ENCODE data around the gene GUSB.
"Not testable (repeated sequence)": the region's sequence is repeated elsewhere in the genome, so short reads cannot be mapped to it uniquely, and the experiment has no call there.

Gene GUSB

DNA sequence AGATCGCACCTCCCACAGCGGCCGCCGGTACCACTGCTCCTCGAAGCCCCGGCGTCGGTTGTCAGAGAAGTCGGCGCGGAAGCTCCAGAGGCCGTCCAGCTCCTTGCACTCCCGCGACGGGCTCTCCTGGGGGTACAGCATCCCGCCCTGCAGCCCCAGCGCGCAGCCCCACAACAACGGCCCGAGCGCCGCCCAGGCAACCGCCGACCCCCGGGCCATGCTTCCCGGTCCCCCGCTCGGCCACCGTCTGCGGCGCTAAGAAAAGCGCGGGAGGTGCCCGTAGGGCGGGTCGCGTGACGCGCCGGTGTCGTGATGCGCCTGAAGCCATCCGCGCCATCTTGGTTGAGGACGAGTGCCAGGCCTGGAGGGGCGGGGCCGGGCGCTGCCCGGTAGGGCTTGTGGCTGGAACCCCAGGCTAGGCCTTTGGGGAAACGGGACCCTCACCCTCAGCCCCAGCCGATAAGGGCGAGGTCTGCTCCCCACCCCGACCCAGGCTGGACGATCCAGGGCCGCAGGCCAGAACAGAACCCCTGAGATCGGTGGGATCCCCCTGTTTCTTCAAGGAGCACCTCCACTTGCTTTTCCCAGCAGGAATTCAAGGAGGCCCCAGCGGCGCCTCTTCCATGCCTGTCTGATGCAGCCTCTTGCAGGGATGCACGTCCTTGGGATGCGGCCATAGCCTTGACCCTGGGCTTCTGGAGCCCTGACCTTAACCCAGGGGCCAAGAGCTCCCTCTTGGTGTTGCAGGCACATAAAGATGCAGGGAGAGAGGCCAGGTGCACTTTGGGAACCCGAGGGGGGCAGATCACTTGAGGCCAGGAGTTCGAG, at the start of gene GUSB:
Gene GUSB (minus strand): TSS at position 249 of the 828 bp plus-strand sequence. CDS start 30 bp downstream, at position 219.
- DNase-seq = peak; percentile 91

DNA sequence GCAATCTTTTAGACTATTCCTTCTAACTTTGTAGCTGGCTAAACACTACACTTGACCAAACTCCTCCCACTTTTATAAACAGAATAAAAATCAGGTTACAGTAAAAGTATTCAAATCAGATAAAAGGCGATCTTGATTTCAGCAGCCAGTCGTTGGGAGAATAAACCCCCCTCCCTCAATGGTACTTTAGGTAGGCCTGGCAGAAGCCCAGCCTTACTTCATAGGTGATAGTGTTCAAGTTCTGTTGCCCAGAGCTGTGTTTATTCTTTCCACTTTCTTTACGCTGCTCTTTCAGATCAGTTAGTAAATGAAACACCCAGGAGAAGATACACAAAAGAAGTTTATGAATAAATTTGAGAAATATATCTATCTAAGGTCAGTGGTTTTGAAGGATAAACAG, 46.3 kb upstream of the GUSB start:
- not testable (repeated sequence) for DNase-seq

DNA sequence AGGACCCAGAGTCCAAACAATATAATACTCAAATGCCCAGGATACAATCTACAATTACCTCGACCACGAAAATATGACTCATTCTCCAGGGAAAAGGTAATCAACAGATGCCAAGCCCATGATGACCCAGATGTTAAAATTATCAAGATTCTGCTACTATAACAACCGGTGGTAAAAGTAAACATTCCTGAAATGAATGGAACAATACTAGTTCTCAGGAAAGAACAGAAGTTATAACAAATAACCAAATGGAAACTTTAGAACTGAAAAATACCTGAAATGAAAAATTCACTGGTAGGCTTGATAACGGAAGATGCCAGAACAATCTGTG, 34.1 kb upstream of the GUSB start:
- peak; percentile 44 for DNase-seq

DNA sequence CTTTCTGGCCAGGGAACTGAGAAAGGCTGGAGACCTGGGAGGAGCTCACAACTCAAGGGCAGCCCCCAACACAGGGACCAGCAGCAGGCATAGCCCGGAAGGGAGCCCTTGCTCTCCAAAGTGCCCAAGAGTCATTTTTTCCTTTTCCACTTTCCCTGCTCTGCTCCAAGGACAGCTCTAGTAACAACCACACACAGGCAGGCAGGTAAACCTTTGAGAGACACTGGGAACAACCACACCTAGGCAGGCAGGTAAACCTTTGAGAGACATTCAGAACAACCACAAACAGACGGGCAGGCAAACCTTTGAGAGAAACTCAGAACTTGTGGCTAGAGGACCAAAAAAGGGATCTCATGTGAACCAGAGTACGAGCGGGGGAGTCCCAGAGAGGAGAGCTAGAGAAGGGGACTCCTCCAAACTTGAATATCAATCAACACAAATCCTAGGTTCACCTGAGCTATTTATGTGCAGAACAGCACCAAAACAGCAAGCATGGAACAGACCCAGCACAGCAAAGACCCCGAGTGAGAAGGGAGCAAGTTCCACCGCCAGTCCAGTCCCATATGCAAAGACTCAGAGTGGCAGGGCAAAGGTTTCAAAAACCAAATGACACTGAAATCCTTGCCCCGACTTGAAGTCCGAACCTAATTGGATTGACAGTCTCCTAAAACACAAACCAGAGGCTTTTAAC, 33.6 kb upstream of the GUSB start:
- DNase-seq = no peak

DNA sequence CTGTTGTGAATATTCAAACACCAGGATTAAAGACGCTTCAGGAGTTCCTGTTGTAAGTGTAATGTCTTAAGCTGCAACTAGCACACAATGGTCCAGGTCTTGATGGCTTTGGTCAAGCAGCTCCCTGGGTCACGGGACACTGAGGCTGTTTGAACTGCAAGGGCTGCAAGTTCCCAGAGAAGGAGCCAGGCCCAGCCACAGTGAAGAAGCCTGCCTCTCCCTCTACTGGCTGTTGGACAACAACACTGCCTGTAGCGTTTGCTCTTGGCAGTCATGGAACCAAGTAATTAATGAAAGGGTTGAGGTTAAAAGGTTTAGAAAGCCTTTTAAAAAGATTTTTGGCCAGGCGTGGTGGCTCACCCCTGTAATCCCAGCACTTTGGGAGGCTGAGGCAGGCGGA, 31.9 kb upstream of the GUSB start:
- DNase-seq = peak; percentile 61

DNA sequence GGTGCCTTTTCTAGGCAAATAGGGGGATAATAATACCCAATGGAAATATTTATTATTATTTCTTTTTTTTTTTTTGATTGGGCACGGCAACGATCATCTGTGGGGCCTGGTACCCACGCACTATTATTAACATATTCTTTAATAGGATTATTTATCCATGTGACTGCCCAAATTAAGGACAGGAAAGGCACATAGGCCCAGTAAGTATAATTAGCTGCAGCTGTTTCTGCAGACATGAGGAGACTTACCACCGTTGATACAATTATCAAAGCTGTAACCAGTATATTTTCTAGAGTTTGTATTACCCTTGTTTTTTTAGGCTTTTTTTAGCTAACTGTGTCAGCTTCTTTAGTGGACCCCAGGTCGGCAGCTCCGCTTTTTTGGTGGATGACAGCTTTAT, 25.2 kb upstream of the GUSB start:
- no peak for DNase-seq

DNA sequence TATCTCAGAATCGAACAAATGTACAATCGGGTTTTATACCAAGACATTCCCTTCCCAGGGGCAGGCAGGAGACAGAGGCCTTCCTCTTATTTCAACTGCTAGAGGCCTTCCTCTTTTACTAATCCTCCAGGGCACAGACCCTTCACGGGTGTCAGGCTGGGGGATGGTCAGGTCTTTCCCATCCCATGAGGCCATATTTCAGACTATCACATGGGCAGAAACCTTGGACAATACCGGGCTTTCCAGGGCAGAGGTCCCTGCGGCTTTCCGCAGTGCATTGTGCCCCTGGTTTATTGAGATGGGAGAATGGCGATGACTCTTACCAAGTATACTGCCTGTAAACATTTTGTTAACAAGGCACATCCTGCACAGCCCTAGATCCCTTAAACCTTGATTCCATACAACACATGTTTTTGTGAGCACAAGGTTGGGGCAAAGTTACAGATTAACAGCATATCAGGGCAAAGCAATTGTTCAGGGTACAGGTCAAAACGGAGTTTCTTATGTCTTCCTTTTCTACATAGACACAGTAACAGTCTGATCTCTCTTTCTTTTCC, 23.2 kb upstream of the GUSB start:
- not testable (repeated sequence) for DNase-seq

DNA sequence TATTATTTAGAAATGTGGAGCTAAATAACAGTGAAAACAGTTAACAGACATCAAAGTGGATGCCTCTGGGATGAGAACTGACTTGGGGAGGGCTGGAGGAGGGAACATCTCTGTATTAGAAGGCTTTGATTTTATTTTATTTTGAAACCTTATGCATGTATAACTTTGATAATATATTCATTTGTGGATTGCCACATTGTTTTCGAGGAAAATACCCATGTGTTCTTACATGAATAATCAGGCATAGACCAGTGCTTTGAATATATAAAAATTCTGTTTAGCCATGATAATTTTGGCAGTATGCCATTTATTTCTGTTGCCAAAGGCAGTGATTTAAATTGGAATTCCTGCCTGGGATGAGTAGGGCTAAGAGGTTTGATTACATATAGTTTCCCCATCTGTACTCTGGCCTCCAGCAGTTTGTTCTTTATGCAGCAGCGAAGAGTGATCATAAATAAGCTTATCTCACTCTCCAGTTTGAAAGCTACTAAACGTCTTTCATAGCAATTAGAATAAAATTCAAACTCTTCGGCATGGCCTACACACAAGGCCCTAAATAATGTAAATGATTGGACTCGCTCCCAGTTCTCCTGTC, 18.9 kb upstream of the GUSB start:
- not testable (repeated sequence) for DNase-seq

DNA sequence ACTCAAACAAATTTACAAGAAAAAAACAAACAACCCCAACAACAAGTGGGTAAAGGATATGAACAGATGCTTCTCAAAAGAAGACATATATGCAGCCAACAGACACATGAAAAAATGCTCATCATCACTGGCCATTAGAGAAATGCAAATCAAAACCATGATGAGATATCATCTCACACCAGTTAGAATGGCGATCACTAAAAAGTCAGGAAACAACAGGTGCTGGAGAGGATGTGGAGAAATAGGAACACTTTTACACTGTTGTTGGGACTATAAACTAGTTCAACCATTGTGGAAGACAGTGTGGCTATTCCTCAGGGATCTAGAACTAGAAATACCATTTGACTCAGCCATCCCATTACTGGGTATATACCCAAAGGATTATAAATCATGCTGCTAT, 13.0 kb upstream of the GUSB start:
- not testable (repeated sequence) for DNase-seq

DNA sequence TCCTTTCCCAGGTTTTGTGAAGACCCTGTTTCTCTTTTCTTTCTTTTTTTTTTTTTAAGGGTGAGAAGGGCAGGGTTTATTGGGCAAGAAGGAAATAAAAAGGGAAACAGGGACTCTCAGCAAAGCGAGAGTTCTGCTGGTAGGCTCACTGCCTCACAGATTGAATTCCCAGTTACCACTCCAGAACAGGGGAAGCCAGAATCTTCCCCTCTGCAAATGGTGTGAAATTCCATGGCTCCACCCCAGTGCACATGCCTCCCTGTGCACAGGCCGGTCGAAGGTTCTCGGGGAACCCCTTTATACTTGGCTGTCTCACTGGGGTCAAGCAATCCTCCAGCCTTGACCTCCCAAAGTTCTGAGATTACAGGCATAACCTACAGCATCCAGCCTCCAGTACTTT, 10.5 kb upstream of the GUSB start:
- DNase-seq = no peak

DNA sequence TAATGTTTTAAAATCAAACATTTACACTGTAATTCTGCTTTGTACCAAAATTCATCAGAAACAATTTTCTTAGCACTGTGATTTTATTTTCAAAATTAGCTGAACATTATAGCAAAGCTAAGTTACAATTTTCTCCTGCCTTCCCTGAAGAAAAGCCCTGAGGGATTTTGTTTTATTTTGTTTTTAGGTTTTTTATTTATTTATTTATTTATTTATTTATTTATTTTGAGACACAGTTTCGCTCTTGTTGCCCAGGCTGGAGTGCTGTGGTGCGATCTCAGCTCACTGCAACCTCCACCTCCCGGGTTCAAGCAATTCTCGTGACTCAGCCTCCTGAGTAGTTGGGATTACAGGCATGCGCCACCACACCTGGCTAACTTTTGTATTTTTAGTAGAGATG, 9.8 kb upstream of the GUSB start:
- not testable (repeated sequence) for DNase-seq

DNA sequence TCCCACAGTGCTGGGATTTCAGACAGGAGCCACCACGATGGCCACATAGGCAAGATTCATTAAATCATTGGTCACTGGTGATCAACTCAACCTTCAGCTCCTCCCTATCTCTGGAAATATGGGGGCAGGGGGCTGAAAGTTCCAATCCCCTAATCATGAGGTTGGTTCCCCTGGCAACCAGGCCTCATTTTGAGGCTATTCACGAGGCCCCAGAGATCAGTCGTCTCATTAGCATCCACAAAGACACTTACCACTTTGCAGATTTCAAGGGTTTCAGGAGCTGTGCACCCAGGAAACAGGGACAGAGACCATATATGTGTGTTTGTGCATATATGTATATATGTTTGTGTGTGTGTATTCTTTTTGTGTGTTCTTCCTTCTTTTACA, 7.7 kb upstream of the GUSB start:
- DNase-seq = no peak

DNA sequence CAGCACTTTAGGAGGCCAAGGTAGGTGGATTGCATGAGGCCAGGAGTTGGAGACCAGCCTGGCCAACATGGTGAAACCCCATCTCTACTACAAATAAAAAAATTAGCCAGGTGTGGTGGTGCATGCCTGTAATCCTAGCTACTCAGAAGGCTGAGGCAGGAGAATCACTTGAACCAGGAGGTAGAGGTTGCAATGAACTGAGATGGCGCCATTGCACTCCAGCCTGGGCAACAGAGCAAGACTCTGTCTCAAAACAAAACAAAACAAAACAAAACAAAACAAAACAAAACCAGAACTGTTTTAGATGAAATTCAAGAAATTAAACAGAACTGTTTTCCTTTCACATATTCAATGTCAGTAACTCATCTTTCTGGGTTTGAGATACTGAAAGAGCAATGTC, 6.5 kb upstream of the GUSB start:
- DNase-seq = not testable (repeated sequence)

DNA sequence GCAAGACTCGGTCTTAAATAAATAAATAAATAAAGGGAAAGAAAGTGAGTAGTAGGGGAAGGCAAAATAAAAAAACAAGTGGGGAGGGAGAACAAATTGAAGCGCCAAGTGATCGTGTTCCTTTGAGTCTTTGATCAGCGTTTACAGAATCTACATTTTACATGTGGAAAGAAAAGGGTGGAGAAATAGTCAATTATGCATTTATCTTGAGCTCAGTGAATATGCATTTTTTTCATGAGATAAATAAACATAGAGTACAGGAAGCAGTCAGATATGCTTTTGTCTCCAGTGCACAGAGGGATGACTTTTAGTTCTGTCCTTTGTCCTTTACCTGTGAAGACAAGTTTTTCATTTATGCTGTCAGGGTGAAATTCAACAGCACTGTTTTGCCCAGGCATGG, 6.1 kb upstream of the GUSB start:
- DNase-seq = peak; percentile 57

DNA sequence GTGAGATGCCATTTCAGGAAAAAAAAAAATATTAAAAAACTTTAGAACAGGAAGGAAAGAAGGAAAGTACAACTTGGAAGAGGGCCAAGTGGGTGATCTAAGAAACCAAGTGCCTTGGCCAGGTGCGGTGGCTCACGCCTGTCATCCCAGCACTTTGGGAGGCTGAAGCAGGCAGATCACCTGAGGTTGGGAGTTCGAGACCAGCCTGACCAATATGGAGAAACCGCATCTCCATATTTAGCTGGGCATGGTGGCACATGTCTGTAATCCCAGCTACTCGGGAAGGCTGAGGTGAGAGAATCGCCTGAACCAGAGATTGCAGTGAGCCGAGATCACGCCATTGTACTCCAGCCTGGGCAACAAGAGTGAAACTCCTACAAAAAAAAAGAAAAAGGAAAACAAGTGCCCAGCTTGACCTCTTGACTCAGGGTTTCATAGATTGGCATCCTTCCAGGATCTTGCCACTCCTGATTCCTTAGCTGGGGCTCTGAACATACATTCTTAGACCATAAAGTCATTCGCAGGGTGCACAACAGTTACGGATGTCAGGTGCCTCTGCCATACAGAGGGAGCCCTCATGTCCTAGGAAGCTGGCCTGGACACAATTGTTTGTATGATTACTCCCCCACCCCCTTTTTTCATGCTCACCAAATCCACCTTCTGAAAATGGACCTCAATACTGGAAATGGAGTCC, 2.1 kb upstream of the GUSB start:
- DNase-seq = no peak

DNA sequence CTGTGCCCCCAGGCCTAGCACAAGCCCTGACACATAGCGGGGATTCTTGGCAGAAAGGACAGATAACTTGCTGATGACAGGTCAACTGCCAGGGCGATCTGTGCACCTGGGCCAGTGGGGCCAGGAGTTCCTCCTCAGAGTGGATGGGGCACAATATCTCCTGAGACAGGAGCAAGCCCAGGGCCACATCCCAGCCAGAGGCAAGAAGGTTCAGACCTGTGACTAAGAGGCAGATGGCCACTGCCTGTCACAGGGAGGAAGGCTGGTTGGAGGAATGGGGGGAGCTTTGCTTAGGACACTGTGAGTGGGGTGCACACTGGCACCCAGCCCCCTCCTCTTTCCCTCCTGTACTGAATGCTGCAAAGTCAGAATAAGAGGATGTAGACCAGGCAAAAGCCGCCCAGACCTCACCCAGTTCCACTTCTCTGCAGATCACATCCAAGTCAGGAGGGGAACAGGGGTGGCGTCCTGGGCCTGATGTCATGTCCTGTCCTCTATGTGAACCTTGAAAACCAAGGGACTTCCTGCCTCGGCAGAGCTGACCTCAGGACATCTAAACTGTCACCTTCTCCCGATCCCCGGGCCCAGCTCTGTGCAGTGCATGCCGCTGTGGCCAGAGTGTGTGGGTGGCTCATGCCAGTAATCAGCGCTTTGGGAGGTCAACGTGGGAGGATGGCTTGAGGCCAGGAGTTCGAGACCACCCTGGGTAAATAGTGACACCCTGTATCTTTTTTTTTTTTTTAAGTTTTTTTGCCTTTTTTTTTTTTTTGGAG, 1.3 kb downstream of the GUSB start:
- peak; percentile 72 for DNase-seq

DNA sequence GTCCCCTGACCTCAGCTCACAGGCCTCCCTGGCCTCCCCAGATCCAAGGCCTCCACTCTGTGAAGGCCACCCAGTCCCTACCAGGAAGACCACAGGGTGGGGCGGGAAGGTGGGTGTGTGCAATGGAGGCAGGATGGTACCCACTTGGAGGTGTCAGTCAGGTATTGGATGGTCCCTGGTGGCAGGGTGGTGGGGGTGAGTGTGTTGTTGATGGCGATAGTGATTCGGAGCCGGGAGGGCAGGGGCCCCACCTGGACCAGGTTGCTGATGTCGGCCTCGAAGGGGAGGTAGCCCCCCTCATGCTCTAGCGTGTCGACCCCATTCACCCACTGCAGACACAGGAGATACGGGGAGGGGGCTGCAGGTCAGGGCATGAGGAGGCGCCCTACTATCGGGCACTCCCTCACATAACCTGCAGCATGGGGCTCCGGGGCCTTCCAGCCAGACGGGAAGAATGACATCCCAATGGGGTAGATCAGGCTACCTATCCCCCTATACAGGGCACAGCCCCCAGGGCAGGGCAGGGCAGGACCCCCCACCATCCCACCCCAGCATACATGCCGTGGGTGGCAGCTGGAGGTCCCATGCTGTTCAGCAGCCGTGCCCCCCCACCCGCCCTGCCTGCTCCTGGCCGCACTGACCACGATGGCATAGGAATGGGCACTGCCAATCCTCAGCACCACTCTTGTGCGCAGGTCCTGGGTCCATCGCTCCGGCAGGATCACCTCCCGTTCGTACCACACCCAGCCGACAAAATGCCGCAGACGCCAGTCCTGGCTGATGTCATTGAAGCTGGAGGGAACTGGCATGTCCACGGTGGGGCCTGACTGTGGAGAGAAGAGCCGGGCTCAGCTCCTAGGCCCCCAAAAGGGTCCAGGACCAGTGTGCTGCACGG, 2.2 kb downstream of the GUSB start:
- no peak for DNase-seq

DNA sequence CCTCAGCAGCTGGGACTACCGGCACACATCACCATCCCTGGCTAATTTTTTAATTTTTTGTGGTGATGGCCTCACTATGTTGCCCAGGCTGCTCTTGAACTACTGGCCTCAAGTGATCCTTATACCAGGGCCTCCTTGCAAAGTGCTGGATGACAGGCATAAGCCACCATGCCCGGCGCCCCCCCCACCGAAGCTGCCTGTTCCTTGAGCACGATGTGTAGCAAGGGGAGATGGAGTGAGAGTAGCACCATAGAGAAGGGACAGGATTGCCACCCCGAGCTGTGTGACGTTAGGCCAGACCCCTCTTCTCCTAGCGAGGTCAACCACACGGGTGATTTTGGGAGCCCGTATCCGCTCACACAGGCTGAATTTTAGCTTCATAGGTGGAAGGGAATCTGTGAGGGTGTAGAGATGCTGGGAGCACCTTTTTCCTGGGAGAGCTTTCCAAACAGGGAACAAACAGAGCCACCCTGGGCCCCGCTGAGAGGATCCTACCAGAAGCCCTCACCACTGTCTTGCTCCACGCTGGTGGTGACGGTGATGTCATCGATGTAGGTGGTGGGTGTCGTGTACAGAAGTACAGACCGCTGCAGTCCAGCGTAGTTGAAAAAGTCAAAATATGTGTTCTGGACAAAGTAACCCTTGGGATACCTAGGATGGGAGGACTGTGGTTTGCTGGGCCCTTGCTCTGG, 3.0 kb downstream of the GUSB start:
- no peak for DNase-seq

DNA sequence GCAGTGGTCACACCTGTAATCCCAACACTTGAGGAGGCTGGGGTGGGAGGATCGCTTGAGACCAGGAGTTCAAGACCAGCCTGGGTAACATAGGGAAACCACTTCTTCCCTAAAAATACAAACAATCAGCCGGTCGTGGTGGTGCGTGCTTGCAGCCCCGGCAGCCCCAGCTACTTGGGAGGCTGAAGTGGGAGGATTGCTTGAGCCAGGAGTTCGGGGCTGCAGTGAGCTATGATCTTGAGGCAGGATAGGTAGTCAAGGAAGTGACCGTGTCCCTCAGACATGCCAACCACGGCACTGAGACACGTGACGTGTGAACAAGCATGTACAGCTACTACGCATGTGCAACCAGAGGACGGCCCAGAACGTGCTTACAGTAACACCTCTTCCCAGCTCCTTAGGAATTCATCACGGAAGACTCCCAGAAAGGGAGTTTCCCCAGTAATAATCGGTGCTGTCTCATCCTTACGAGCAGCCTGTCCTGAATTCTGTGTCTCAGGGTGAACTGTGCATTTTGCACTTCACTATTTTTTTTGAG, 5.3 kb downstream of the GUSB start:
- DNase-seq = no peak

DNA sequence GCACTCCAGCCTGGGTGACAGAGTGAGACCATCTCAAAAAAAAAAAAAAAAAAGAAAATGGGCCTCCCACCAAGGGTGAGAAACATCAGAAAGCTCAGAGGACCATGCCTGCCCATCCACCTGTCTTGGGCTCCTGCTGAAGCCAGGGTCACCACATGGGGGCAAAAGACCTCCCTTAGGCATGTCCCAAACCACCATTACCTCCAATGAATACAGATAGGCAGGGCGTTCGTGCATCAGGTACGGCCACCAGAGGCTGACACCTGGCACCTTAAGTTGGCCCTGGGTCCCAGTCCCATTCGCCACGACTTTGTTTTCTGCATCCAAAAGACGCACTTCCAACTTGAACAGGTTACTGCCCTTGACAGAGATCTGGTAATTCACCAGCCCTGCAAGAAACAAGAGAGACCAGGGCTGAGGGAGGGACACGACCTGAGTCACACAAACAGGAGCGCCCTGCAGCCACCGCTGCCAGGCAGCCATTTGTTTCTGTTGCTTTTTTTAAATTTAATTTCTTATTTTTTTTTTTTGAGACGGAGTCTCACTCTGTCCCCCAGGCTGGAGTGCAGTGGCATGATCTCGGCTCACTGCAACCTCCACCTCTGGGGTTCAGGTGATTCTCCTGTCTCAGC, 6.1 kb downstream of the GUSB start:
- DNase-seq = no peak

Measured in hematopoietic multipotent progenitor cell treated with erythropoietin and hydrocortisone succinate and interleukin-3 and kit ligand, for 8 days (in vitro differentiated cells).